Measurements from ENCODE around the gene SLC25A5.

DNA sequence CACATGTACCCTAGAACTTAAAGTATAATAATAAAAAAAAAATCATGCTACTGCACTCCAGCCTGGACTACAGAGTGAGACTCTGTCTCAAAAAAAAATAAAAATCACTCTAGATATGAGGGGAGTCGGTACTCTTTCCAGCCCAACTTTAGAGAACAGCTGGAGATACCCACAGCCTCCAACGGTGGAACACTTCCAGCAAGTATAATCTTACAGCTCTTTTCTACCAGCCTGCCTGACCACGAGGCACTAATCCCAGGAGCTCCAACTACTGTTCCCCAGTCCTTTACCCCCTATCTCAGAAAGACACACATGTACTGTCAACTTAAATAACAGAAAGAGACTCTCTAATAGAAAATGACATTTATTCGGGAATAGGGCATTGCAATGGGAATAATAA is 50.1 kb downstream of the SLC25A5 start:
- TF ChIP-seq SIN3A (IDR thresholded peaks at IDR 0.05; ENCODE audit: borderline replicate concordance, insufficient read depth, low read length) (no peak), POLR2AphosphoS5 (IDR thresholded peaks at IDR 0.05; ENCODE audit: low read depth, low read length) (no peak), FOXP2 (optimal IDR thresholded peaks at IDR 0.05; ENCODE audit: borderline replicate concordance, extremely low read depth, extremely low read length, insufficient read depth) (no peak)
- TF ChIP-seq, protein P1, sequence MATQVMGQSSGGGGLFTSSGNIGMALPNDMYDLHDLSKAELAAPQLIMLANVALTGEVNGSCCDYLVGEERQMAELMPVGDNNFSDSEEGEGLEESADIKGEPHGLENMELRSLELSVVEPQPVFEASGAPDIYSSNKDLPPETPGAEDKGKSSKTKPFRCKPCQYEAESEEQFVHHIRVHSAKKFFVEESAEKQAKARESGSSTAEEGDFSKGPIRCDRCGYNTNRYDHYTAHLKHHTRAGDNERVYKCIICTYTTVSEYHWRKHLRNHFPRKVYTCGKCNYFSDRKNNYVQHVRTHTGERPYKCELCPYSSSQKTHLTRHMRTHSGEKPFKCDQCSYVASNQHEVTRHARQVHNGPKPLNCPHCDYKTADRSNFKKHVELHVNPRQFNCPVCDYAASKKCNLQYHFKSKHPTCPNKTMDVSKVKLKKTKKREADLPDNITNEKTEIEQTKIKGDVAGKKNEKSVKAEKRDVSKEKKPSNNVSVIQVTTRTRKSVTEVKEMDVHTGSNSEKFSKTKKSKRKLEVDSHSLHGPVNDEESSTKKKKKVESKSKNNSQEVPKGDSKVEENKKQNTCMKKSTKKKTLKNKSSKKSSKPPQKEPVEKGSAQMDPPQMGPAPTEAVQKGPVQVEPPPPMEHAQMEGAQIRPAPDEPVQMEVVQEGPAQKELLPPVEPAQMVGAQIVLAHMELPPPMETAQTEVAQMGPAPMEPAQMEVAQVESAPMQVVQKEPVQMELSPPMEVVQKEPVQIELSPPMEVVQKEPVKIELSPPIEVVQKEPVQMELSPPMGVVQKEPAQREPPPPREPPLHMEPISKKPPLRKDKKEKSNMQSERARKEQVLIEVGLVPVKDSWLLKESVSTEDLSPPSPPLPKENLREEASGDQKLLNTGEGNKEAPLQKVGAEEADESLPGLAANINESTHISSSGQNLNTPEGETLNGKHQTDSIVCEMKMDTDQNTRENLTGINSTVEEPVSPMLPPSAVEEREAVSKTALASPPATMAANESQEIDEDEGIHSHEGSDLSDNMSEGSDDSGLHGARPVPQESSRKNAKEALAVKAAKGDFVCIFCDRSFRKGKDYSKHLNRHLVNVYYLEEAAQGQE (IDR thresholded peaks at IDR 0.05; ENCODE audit: insufficient read depth in 1 of 2, low read depth in 2 of 2, low read length in 2 of 2), result no peak

Measured in PFSK-1 (cell line).